Measurements from ENCODE around the gene JADE2. TPM values are rescaled to one million over a fixed set of nuclear protein-coding genes. Genes with fewer than 3 reads are reported as not detected.

The JADE2 gene
- total and polyA plus RNA-seq, 2 of the 8 experiments (the other 6 are each of a cell fraction or from before 2014, with no cell fraction given): 19.2 to 55.8 TPM

DNA sequence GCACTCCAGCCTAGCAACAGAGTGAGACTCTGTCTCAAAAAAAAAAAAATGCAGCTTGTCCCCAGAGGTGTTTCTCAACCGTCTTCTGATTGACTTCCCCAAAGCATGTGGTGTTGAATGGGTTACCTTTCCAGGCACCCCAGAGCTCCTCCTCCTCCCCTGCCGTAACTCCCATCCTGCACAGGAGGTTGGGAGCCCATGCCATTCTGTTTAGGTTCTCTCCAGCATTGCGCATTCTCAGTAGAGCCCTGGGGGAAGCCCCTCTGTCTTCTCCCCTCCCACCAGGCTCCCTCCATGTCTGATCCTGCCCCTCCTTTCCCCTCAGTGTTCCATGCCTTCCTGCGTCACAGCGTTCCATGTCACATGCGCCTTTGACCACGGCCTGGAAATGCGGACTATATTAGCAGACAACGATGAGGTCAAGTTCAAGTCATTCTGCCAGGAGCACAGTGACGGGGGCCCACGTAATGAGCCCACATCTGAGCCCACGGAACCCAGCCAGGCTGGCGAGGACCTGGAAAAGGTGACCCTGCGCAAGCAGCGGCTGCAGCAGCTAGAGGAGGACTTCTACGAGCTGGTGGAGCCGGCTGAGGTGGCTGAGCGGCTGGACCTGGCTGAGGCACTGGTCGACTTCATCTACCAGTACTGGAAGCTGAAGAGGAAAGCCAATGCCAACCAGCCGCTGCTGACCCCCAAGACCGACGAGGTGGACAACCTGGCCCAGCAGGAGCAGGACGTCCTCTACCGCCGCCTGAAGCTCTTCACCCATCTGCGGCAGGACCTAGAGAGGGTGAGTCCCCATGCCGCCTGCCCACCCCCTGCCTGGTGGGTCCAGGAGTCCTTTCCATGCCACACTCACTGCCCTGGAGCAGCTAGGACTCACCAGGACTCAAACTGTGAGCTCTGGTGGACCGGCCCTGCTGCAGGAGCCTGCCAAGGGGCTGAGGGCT, 40.6 kb downstream of the JADE2 start (continued):
- TF ChIP-seq GTF2F1 (IDR thresholded peaks at IDR 0.05; ENCODE audit: borderline replicate concordance, low read depth, low read length) (no peak), FOSL1 (IDR thresholded peaks at IDR 0.05; ENCODE audit: insufficient read depth, low read depth, low read length) (no peak)

Data from H1 (cell line).